Aorta (tissue), 5 donors: Measurements from ENCODE around the gene MAP2K2. TPM values are rescaled to one million over a fixed set of nuclear protein-coding genes. Genes with fewer than 3 reads are reported as not detected.
"Not testable (repeated sequence)": the region's sequence is repeated elsewhere in the genome, so short reads cannot be mapped to it uniquely, and the experiment has no call there.

Experiments used
- ATAC-seq: fragments of 200-7000 bp; cut with Tn5 transposase; one replicate; pipeline ENCODE4 v1.9.1; 2022; ENCODE audit warnings: moderate library complexity; ENCODE audit not compliant: low FRiP score
- DNase-seq, 2 donors: peaks; one replicate each; pipeline ENCODE4 v3.0.0-alpha.2; 2020
- H3K27ac ChIP-seq, 2 donors: one replicate each; pipeline ENCODE4 v1.5.1; 2013; ENCODE audit warnings: low read length in 2 of 2, mild to moderate bottlenecking in 2 of 2, moderate library complexity in 2 of 2, control low read depth in 1 of 2, inconsistent platforms in 1 of 2, low read depth in 1 of 2
- H3K27me3 ChIP-seq, 2 donors: one replicate each; pipeline ENCODE4 v1.6.1; 2013; ENCODE audit warnings: control low read depth in 1 of 2, low read length in 1 of 2, mild to moderate bottlenecking in 1 of 2, moderate library complexity in 1 of 2; ENCODE audit not compliant: insufficient read depth in 2 of 2, control insufficient read depth in 1 of 2
- H3K36me3 ChIP-seq, 2 donors: one replicate each; pipeline ENCODE4 v1.6.1; 2013; ENCODE audit warnings: control low read depth in 1 of 2, low read length in 1 of 2, mild to moderate bottlenecking in 1 of 2; ENCODE audit not compliant: insufficient read depth in 2 of 2, control insufficient read depth in 1 of 2
- H3K4me1 ChIP-seq, 2 donors: one replicate each; pipeline ENCODE4 v1.6.1; 2013; ENCODE audit warnings: low read length in 2 of 2, control low read depth in 1 of 2, mild to moderate bottlenecking in 1 of 2, moderate library complexity in 1 of 2; ENCODE audit not compliant: insufficient read depth in 2 of 2, control insufficient read depth in 1 of 2
- H3K4me3 ChIP-seq, 2 donors: one replicate each; pipeline ENCODE4 v1.5.1; 2013; ENCODE audit warnings: low read length in 2 of 2, control low read depth in 1 of 2, mild to moderate bottlenecking in 1 of 2
- H3K9me3 ChIP-seq: one replicate; pipeline ENCODE4 v1.6.1; 2013; ENCODE audit warnings: mild to moderate bottlenecking, low read length; ENCODE audit not compliant: control insufficient read depth
- WGBS, 2 donors: extraction: QIAGEN DNeasy Blood & Tissue Kit; methylation state at CpG; one replicate each; pipeline ENCODE4 v1.1.7; 2013; 5-methylcytosine and 5-hydroxymethylcytosine counted together
- intact Hi-C, 2 donors: fragments of 100-400 bp; cut with DNase I; formaldehyde crosslinking; loops; one replicate each; pipeline versions ENCODE4 v1.14.2 to v1.15.0; 2022
- long read RNA-seq, 2 donors: library from polyadenylated mRNA; unstranded; transcript quantifications; one replicate each; pipeline ENCODE4 v2.0.0, GENCODE V29; 2020 to 2021
- polyA plus RNA-seq, 2 donors: library from polyadenylated mRNA; stranded (reverse); fragments of 200-250 nt; gene quantifications; one replicate each; pipeline ENCODE4 v1.2.3, GENCODE V29; 2013
- total RNA-seq, 2 donors: library from RNA; stranded (reverse); fragmentation: NEBNext Ultra II Directional; extraction: Animal tissue kit (Norgen Biotek cat#: 25700); gene quantifications; one replicate each; pipeline ENCODE4 v1.2.1, GENCODE V29; 2021
- donor health status: healthy with polysubstance abuse.
- donor health status: Bipolar disorder and iron deficiency.
- donor health status: DM: no; HTN: no; CAD: no.
- donor health status: DM: no; HTN: no; CAD: no.
- donor health status: DM: yes; HTN: yes; CAD: no.

The MAP2K2 gene
- 10 to 100 TPM; 80.8 to 97.8 TPM for total RNA-seq
- polyA plus RNA-seq = 100 to 1,000 TPM in 1 of 2 donors, 10 to 100 TPM in 1; 82.4 to 230 TPM
- long read RNA-seq, donor 1, transcript MAP2K2-201 (11 exons, 1,734 nt) = major isoform, 8 of 37 reads
- long read RNA-seq, donor 1, partial matches to known transcripts = 18 of 37 reads
- long read RNA-seq, donor 1, other reads (novel, unspliced or antisense) = 8 of 37 reads
- long read RNA-seq, donor 2, transcript MAP2K2-201 (11 exons, 1,734 nt) = major isoform, 53 of 79 reads
- long read RNA-seq, donor 2, partial matches to known transcripts = 20 of 79 reads
- long read RNA-seq, donor 2, other reads (novel, unspliced or antisense) = 5 of 79 reads

DNA sequence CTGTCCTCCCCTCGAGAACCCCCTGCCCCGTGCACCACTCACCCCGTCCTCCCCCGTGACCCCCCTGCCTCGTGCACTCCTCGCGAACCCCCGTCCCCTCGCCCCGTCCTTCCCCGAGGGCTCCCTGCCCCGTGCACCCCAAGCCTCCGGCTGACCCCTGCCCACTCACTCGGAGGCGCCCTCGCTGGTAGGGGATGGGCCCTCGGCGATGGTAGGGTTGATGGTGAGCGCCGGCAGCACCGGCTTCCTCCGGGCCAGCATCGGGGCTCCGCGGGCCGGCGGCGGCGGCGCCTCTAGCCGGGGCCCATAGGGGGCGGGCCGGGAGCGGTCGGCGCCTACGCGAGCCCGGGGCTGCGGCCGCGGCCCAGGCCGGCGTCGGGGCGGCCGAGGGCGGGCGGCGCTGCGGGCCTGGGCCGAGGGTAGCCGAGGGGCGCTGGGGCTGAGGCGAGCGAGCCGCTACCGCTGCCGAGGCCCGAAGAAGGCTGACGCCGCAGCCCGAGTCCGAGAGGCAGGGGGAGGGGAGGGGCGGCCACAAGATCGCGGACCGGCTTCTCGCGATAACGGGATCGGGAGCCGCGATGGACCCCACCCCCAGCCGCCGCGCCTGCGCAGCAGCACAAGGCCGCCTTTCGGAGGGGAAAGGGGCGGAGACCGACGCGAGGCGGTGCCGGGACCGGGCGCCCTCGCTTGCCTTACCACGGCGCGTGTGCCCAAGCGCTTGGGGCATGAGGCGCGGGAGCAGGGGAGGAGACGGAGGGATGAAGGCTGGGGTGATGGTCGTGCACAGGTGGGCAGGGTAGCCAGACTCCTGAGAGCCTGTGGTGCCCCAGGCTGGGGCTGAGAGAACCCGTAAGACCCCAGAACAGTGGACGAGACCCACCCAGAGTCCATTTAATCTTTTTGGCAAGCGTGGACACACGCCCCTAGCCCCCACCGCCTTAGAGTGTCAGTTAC lies at the start of gene MAP2K2:
MAP2K2 (minus strand) TSS at position 508 of the 954 bp plus-strand sequence; CDS start at position 261, 247 bp downstream.
- intact Hi-C loops = loop anchor here in 1 of 2 donors (5.0 kb wide), 1 partner anchor 57 kb away; the partner anchor contains the start of gene ZBTB7A
- Histone ChIP-seq H3K4me3 (peak within 1 kb of the TSS; percentile 64 to 69), H3K27me3 (no peaks in the 10 kb centered on the region), H3K36me3 (no peaks in the 10 kb centered on the region), H3K27ac (no peak within 1 kb of the TSS), H3K9me3 (no peaks in the 10 kb centered on the region), H3K4me1 (no peaks in the 10 kb centered on the region)
- peak; percentile 97 to 99 for DNase-seq
- ATAC-seq = peak; percentile 97
- 1% methylated on average over 87 to 102 of the region's 102 CpGs for WGBS, 2 donors

DNA sequence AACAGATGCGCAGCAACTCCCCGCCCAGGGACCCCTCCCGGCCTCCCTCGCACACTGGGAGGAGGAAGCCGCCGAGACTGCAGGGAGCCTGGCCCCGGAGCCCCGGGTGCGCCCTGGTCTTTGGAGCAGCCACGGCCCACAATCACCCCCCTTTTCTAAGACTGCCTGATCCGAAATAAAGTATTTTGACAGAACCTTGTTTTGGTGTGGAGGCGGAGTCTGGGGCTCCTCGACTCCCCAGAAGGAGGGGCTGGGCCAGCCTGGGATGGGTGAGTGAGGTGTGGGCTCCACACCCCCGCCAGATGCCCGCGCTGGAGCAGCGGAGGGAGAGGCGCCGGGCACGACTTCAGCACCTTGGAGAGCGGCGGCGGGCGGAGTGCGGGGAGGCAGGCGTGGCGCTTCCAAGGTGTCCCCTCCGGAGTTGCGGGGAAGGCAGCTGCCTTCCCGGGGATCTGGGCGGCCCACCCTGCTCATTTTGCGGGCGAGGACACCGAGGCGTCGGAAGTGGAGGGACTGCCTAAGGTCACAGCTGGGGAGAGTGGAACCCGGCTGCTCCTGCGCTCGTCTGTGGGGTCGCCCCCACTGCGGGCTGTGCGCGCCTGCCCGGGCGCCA lies 49.0 kb upstream of the MAP2K2 start:
- ATAC-seq = peak; percentile 80

DNA sequence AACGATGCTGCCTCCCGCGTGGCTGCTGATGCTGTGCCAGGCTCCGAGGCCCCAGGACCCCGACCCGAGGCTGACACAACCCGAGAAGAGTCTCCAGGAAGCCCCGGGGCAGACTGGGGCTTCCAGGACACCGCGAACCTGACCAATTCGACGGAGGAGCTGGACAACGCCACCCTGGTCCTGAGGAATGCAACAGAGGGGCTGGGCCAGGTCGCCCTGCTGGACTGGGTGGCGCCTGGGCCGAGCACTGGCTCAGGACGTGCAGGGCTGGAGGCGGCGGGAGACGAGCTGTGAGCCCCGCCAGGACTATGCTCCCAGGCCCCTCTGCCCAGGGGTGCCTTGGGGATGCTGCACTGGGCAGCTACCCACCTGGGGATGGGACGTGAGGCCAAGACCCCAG lies 47.8 kb upstream of the MAP2K2 start:
- no peaks in the 10 kb centered on the region for H3K9me3 ChIP-seq
- H3K36me3 ChIP-seq = no peaks in the 10 kb centered on the region
- WGBS, 2 donors = 53 to 57% methylated on average over 22 of the region's 22 CpGs
- intact Hi-C loops = no loop called here
- no peak overlapping the region for H3K27ac ChIP-seq
- no peaks in the 10 kb centered on the region for H3K4me1 ChIP-seq
- ATAC-seq (no peak), DNase-seq (no peak)
- H3K27me3 ChIP-seq = no peaks in the 10 kb centered on the region
- no peak overlapping the region for H3K4me3 ChIP-seq

More for the DNA sequence above, 49.0 kb upstream of the MAP2K2 start:
- Histone ChIP-seq H3K9me3 (no peaks in the 10 kb centered on the region), H3K27me3 (no peaks in the 10 kb centered on the region), H3K36me3 (no peaks in the 10 kb centered on the region), H3K27ac (no peak overlapping the region), H3K4me3 (no peak overlapping the region), H3K4me1 (no peaks in the 10 kb centered on the region)
- intact Hi-C loops = no loop called here
- peak; percentile 69 to 92 for DNase-seq
- 4 to 5% methylated on average over 37 to 45 of the region's 45 CpGs for WGBS, 2 donors

DNA sequence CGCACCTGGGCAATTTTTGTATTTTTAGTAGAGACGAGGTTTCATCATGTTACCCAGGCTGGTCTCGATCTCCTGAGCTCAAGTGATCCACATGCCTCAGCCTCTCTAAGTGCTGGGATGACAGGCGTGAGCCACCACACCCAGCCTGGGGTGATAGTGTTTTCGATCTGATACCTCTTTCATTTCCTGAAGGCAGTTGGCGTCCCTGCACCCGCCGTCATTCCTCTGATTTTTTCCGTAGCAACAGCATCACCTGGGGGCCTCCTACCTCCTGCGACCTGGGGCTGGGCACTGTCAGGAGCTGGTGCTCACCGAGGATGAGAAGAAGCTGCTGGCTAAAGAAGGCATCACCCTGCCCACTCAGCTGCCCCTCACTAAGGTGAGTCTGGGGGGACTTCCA lies 40.3 kb upstream of the MAP2K2 start:
- Histone ChIP-seq H3K4me1 (no peaks in the 10 kb centered on the region), H3K4me3 (no peak overlapping the region), H3K9me3 (no peaks in the 10 kb centered on the region), H3K27me3 (peaks cover 0 to 3% of the 10 kb centered on the region in 2 donors), H3K27ac (no peak overlapping the region), H3K36me3 (no peaks in the 10 kb centered on the region)
- 62 to 74% methylated on average over 11 of the region's 11 CpGs for WGBS, 2 donors
- intact Hi-C loops = no loop called here
- ATAC-seq (no peak), DNase-seq (no peak)

DNA sequence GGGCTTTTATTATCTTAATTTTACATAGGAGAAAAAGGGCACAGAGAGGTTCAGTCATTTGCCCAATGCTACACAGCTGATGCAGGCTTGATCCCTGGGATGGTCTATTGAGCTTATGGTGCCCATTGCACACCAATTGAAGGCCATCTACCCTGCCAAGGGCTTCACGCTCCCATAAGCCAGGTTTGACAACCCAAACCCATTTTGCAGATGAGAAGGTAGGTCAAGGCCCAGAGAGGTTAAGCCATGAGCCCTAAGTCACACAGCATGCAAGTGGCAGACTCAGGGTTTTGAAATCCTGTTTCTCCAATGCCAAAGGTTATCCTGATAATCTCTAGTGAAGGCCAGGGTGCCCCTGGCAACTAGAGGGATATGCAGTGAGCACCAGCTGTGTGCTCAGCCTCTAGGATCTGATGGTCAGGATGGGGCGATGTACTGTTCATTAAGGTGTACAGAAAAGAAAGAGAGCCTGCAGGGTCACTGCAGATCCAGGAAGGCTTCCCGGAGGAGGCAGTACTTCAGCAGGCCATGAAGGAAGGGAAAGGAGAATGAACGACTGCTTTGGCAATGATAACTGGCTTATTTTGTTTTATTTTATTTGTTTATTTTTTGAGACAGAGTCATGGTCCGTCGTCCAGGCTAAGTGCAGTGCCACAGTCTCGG lies 37.6 kb upstream of the MAP2K2 start:
- DNase-seq (no peak), ATAC-seq (no peak)
- H3K36me3 ChIP-seq = no peaks in the 10 kb centered on the region
- WGBS, 2 donors = 72 to 75% methylated on average over 7 of the region's 7 CpGs
- H3K4me3 ChIP-seq = no peak overlapping the region
- H3K4me1 ChIP-seq = no peaks in the 10 kb centered on the region
- no peak overlapping the region for H3K27ac ChIP-seq
- intact Hi-C loops = no loop called here
- H3K9me3 ChIP-seq = no peaks in the 10 kb centered on the region
- H3K27me3 ChIP-seq = peaks cover 0 to 3% of the 10 kb centered on the region in 2 donors

DNA sequence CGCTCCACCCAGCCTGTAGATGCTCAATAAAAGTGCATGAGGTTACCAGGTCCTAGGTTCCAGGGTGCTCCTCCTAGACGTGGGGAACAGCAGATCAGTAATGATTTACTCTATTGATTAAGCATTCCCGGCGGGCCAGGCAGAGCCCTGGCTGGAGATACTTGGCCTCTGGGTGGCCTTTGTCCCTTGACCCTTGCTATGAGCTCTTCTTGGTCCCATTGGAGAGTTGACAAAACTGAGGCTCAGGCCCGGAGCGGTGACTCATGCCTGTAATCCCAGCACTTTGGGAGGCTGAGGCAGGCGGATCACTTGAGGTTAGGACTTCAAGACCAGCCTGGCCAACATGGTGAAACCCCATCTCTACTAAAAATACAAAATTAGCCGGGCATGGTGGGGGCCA lies 34.0 kb upstream of the MAP2K2 start:
- H3K4me3 ChIP-seq, H3K4me1 ChIP-seq, H3K27ac ChIP-seq, ATAC-seq, H3K9me3 ChIP-seq, intact Hi-C loops, DNase-seq, H3K36me3 ChIP-seq, H3K27me3 ChIP-seq: not testable (repeated sequence)
- WGBS, 2 donors = 73 to 77% methylated on average over 8 of the region's 8 CpGs

DNA sequence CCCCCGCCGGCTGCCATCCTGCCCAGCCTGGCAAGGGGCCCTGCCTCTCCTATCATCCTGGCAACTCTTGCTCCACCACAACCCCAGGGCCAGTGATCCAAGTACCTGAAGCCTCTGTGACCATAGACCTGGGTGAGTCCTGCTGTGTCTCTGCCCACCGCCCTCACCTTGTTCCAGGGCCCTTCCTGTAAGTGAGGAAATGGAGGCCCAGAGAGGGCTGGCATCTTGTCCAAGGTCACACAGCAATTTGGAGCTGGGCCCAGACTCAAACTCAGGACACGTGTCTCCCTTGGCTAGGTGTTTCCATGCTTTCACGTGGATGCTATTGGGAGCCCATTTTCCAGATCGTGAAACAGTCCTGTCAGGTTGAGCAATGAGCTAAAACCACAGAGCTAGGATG lies 33.2 kb upstream of the MAP2K2 start:
- Histone ChIP-seq H3K36me3 (no peaks in the 10 kb centered on the region), H3K27me3 (peaks cover 0 to 3% of the 10 kb centered on the region in 2 donors), H3K4me1 (no peaks in the 10 kb centered on the region), H3K4me3 (no peak overlapping the region), H3K9me3 (no peaks in the 10 kb centered on the region), H3K27ac (no peak overlapping the region)
- 75 to 81% methylated on average over 6 of the region's 6 CpGs for WGBS, 2 donors
- DNase-seq (no peak), ATAC-seq (no peak)
- intact Hi-C loops = no loop called here

DNA sequence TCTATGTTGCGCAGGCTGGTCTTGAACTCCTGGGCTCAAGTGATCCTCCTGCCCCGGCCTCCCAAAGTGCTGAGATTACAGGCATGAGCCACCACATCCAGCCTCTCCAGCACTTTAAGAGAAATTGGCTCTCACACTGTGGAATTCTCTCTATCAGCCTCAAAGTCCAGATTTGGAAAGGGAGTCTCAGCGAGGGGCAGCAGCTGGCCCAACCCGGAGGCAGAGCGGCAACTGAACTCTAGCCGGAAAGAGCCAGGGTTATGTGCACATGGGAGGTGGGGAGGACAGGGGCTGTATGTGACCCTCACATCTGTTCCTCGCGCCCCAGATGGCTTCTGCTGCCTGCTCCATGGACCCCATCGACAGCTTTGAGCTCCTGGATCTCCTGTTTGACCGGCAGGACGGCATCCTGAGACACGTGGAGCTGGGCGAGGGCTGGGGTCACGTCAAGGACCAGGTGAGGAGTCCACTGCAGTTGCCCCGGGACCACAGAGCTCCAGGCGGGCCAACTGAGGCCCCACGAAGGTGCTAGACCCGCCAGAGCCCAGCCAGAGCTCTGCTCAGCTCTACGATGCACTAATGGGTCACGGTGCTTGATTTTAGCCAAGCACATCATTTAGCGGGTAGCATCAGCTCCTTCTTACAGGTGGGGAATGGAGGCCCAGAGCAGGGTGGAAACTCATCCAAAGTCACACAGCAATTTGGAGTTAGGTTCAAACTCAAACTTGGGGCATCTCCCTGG lies 30.8 kb upstream of the MAP2K2 start:
- Histone ChIP-seq H3K9me3 (no peaks in the 10 kb centered on the region), H3K4me1 (no peaks in the 10 kb centered on the region), H3K36me3 (no peaks in the 10 kb centered on the region), H3K27ac (no peak overlapping the region), H3K27me3 (no peaks in the 10 kb centered on the region), H3K4me3 (no peak overlapping the region)
- DNase-seq (no peak), ATAC-seq (no peak)
- WGBS, 2 donors = 70 to 72% methylated on average over 21 of the region's 21 CpGs
- intact Hi-C loops = no loop called here
